Kidney (tissue), 14 donors: ENCODE data around the gene PLPPR1. TPM values are rescaled to one million over a fixed set of nuclear protein-coding genes. Genes with fewer than 3 reads are reported as not detected.

Experiments used
- DNase-seq, 5 donors: peaks; one replicate each; pipeline ENCODE4 v3.0.0-alpha.2; 2013 to 2020
- FAIRE-seq: peaks from 2 replicates; lab custom pipeline; 2012; peaks lifted over from hg19 to GRCh38; lab: Jason Lieb, UNC
- H3K27ac ChIP-seq, 2 donors: one replicate each; pipeline ENCODE4 v1.7.0; 2013; ENCODE audit warnings: low read depth in 2 of 2, low read length in 2 of 2, inconsistent platforms in 1 of 2
- H3K27me3 ChIP-seq: one replicate; pipeline ENCODE4 v1.7.1; 2013; ENCODE audit warnings: low read length, inconsistent platforms; ENCODE audit not compliant: control insufficient read depth, insufficient read depth
- H3K36me3 ChIP-seq, 3 donors: one replicate each; pipeline versions ENCODE4 v1.7.0 to v1.7.1; 2013; ENCODE audit warnings: low read length in 3 of 3, control low read depth in 1 of 3, inconsistent platforms in 1 of 3; ENCODE audit not compliant: insufficient read depth in 3 of 3, control insufficient read depth in 2 of 3
- H3K4me1 ChIP-seq, 3 donors: one replicate each; pipeline versions ENCODE4 v1.7.0 to v1.7.1; 2013; ENCODE audit warnings: low read length in 3 of 3, inconsistent platforms in 1 of 3, low read depth in 1 of 3; ENCODE audit not compliant: control insufficient read depth in 2 of 3, insufficient read depth in 2 of 3
- H3K4me3 ChIP-seq, 3 donors: one replicate each; pipeline versions ENCODE4 v1.7.0 to v1.8.1; 2013; ENCODE audit warnings: low read length in 3 of 3, control low read depth in 1 of 3, inconsistent platforms in 1 of 3
- H3K9ac ChIP-seq, 3 donors: one replicate each; pipeline versions ENCODE4 v1.7.0 to v1.7.1; 2013; ENCODE audit warnings: low read length in 3 of 3, control low read depth in 1 of 3, inconsistent platforms in 1 of 3
- H3K9me3 ChIP-seq, 3 donors: one replicate each; pipeline versions ENCODE4 v1.7.0 to v1.7.1; 2013; ENCODE audit warnings: low read length in 3 of 3, control low read depth in 1 of 3, inconsistent platforms in 1 of 3; ENCODE audit not compliant: control insufficient read depth in 2 of 3, insufficient read depth in 1 of 3
- intact Hi-C: fragments of 100-400 bp; cut with DNase I; formaldehyde crosslinking; loops from one replicate; pipeline ENCODE4 v1.11.1; 2022
- polyA plus RNA-seq: library from polyadenylated mRNA; stranded (reverse); fragments of 350-450 nt; fragmentation: Illumina TruSeq; extraction: RNeasy Lipid Tissue Mini Kit (QIAGEN cat#74804); gene quantifications from one replicate; pipeline ENCODE4 v1.2.3, GENCODE V29; 2014; ENCODE audit warnings: low read depth, low replicate concordance; ENCODE audit not compliant: insufficient read depth
- total RNA-seq: library from RNA; stranded (reverse); fragmentation: NEBNext Ultra II Directional; extraction: Animal tissue kit (Norgen Biotek cat#: 25700); gene quantifications from one replicate; pipeline ENCODE4 v1.2.1, GENCODE V29; 2021
- TF ChIP-seq, protein P1 (sequence below): IDR thresholded peaks from 3 replicates; pipeline ENCODE4 v1.5.1; 2012; ENCODE audit warnings: mild to moderate bottlenecking, moderate library complexity, borderline replicate concordance; ENCODE audit not compliant: insufficient read depth; ENCODE audit errors: extremely low read depth
- donor health status: control.
- donor health status: control.
- donor health status: control.
- donor health status: control.
- donor health status: control.
- donor health status: DM: yes; HTN: yes; CAD: no.
- donor health status: Normal renal cell carcinoma (clear cell type).

The PLPPR1 gene
- total and polyA plus RNA-seq, 2 donors from 2014 or later = 0.98 to 21.6 TPM

DNA sequence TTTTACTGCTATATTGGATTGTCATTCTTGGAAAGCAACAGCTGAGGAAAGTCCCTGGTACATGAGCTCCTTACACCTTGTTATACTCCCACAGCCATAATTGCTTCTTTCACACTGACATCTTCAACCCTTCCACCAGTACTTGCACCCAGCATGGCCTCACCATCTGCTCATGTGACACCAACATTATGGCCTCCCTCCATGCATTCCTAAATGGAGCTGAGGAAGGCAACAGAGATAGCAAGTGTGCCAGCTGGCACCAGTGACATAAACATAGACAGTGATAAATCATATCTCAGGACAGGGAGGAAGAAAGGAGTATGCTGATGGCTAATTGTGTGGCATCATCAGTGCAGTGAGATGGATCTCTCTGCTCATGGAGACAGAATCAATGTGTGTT, 236.7 kb downstream of the PLPPR1 start:
- H3K27me3 ChIP-seq = no peaks in the 10 kb centered on the region
- H3K4me3 ChIP-seq = no peak overlapping the region
- DNase-seq (no peak), FAIRE-seq (no peak)
- H3K27ac ChIP-seq = no peak overlapping the region
- no peaks in the 10 kb centered on the region for H3K36me3 ChIP-seq
- no peaks in the 10 kb centered on the region for H3K4me1 ChIP-seq
- intact Hi-C loops = no loop called here
- no peak overlapping the region for H3K9ac ChIP-seq
- TF ChIP-seq, protein P1, sequence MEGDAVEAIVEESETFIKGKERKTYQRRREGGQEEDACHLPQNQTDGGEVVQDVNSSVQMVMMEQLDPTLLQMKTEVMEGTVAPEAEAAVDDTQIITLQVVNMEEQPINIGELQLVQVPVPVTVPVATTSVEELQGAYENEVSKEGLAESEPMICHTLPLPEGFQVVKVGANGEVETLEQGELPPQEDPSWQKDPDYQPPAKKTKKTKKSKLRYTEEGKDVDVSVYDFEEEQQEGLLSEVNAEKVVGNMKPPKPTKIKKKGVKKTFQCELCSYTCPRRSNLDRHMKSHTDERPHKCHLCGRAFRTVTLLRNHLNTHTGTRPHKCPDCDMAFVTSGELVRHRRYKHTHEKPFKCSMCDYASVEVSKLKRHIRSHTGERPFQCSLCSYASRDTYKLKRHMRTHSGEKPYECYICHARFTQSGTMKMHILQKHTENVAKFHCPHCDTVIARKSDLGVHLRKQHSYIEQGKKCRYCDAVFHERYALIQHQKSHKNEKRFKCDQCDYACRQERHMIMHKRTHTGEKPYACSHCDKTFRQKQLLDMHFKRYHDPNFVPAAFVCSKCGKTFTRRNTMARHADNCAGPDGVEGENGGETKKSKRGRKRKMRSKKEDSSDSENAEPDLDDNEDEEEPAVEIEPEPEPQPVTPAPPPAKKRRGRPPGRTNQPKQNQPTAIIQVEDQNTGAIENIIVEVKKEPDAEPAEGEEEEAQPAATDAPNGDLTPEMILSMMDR = no peak
- H3K9me3 ChIP-seq = no peaks in the 10 kb centered on the region

GRCh38 chr9:101268426-101268825, 239.9 kb downstream of the PLPPR1 start:
- intact Hi-C loops = no loop called here
- H3K9ac ChIP-seq = no peak overlapping the region
- H3K9me3 ChIP-seq = no peaks in the 10 kb centered on the region
- TF ChIP-seq, protein P1 = no peak
- no peak overlapping the region for H3K4me3 ChIP-seq
- no peaks in the 10 kb centered on the region for H3K27me3 ChIP-seq
- no peaks in the 10 kb centered on the region for H3K4me1 ChIP-seq
- H3K27ac ChIP-seq = no peak overlapping the region
- DNase-seq (no peak), FAIRE-seq (no peak)
- no peaks in the 10 kb centered on the region for H3K36me3 ChIP-seq

DNA sequence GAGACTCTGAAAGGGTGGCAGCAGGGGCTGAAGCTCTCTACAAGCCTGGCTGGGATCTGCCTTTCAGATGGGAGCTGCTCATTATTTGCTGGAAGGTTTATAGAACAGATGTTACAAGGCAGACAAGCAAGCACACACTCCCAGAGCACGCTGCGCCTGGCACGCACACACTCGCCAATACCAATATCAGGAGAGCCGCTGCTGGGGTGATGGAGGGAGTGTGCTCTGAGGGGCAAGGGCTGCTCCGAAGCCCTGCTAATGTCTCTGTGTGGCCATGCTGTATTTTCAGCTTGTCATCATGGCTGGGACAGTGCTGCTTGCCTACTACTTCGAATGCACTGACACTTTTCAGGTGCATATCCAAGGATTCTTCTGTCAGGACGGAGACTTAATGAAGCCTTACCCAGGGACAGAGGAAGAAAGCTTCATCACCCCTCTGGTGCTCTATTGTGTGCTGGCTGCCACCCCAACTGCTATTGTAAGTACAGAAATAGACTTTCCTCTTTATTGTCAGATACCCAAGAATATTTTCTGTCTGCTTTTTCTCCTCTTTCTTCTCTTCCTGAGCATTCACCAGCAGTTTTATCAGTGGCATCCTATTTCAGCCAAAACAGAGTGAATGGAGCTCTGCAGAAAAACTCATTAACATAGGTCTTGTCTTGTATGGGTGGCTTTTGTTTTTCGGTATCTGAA, 241.2 kb downstream of the PLPPR1 start:
- no peaks in the 10 kb centered on the region for H3K27me3 ChIP-seq
- FAIRE-seq (no peak), DNase-seq (no peak)
- TF ChIP-seq, protein P1 = no peak
- H3K4me3 ChIP-seq = no peak overlapping the region
- no peaks in the 10 kb centered on the region for H3K36me3 ChIP-seq
- no peak overlapping the region for H3K9ac ChIP-seq
- intact Hi-C loops = no loop called here
- H3K9me3 ChIP-seq = no peaks in the 10 kb centered on the region
- no peaks in the 10 kb centered on the region for H3K4me1 ChIP-seq
- no peak overlapping the region for H3K27ac ChIP-seq
